ENCODE results near the gene TCERG1. TPM values are rescaled to one million over a fixed set of nuclear protein-coding genes. Genes with fewer than 3 reads are reported as not detected.

The TCERG1 gene
- total RNA-seq, 1 experiment from 2014 or later, result 75.9 TPM

- Histone ChIP-seq H3K9me2 (ENCODE audit: insufficient read depth) (no peaks in the 10 kb centered on the region), H3K9me3 (ENCODE audit: insufficient read depth, low read depth) (no peaks in the 10 kb centered on the region), H3K4me2 (no peak overlapping the region), H3K4me3 (no peak overlapping the region), H2AFZ (no peak overlapping the region), H3K27ac (no peak overlapping the region), H3F3A (ENCODE audit: insufficient read depth, low read depth) (no peaks in the 10 kb centered on the region), H4K20me1 (ENCODE audit: insufficient read depth) (no peaks in the 10 kb centered on the region), H3K27me3 (ENCODE audit: insufficient read depth, low read depth) (0 out of 2 replicates have a peak, but pooled peaks cover 3% of the 10 kb centered on the region), H3K36me3 (ENCODE audit: low read depth) (no peaks in the 10 kb centered on the region), H3K79me2 (ENCODE audit: low read depth) (no peaks in the 10 kb centered on the region), H3K4me1 (replicated peaks; ENCODE audit: insufficient read depth) (no peaks in the 10 kb centered on the region)
- intact Hi-C loops (cut with micrococcal nuclease; ENCODE audit: unreplicated experiment), result loop anchor here (5.0 kb wide), 1 partner anchor 1033 kb away; no protein-coding TSS in a partner anchor
- no peak for DNase-seq
- ChIA-PET POLR2A (ENCODE audit: unreplicated experiment) (no interaction called here), CTCF (no interaction called here)
- BruUV-seq (replicated peaks), result no TSS peak
- TF ChIP-seq, protein P1, sequence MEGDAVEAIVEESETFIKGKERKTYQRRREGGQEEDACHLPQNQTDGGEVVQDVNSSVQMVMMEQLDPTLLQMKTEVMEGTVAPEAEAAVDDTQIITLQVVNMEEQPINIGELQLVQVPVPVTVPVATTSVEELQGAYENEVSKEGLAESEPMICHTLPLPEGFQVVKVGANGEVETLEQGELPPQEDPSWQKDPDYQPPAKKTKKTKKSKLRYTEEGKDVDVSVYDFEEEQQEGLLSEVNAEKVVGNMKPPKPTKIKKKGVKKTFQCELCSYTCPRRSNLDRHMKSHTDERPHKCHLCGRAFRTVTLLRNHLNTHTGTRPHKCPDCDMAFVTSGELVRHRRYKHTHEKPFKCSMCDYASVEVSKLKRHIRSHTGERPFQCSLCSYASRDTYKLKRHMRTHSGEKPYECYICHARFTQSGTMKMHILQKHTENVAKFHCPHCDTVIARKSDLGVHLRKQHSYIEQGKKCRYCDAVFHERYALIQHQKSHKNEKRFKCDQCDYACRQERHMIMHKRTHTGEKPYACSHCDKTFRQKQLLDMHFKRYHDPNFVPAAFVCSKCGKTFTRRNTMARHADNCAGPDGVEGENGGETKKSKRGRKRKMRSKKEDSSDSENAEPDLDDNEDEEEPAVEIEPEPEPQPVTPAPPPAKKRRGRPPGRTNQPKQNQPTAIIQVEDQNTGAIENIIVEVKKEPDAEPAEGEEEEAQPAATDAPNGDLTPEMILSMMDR (conservative IDR thresholded peaks at IDR 0.05), result no peak
- TF ChIP-seq EZH2 (IDR thresholded peaks at IDR 0.05; ENCODE audit: low read depth), result no peak
These were observed 97.1 kb downstream of the TCERG1 start for GRCh38 chr5:146544232-146544631.

DNA sequence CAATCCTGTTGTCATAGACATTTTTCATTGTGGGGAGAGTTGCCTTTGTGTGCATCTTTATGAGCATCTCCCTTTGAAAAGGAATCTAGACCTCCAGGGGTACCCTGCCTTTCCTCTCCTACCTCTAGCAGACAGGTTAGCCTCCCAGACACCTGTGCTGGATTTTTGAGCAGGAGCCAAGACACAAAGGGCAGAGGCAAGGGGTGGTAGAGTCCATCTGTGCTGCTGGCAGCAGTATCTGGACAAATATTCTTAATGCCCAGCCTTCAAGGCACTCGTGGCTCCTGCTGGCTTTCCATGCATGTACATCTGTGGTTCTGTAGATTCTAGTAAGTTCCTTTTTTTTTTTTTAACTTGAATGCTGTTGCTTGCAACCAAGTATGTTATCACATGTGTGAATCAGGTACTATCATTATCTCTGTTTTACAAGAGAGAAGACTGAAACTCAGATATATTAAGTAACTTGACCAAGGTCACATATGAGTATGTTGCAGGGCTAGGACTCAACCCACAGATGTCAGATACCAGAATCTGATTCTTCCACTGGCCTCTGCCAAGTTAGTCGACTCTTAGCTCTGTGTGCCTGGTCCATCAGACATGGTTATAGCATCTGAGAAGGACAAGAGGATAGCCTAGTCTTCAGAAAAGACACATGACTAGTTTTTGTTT, 101.8 kb downstream of the TCERG1 start:
- TF ChIP-seq, protein P1 (conservative IDR thresholded peaks at IDR 0.05), result no peak
- TF ChIP-seq EZH2 (IDR thresholded peaks at IDR 0.05; ENCODE audit: low read depth), result no peak
- no TSS peak for BruUV-seq (replicated peaks)
- Histone ChIP-seq H3K9me3 (ENCODE audit: insufficient read depth, low read depth) (no peaks in the 10 kb centered on the region), H3K27me3 (ENCODE audit: insufficient read depth, low read depth) (peaks cover 17% of the 10 kb centered on the region), H3K9me2 (ENCODE audit: insufficient read depth) (no peaks in the 10 kb centered on the region), H3F3A (ENCODE audit: insufficient read depth, low read depth) (no peaks in the 10 kb centered on the region), H3K36me3 (ENCODE audit: low read depth) (no peaks in the 10 kb centered on the region), H3K79me2 (ENCODE audit: low read depth) (no peaks in the 10 kb centered on the region), H3K27ac (no peak overlapping the region), H3K4me2 (no peak overlapping the region), H4K20me1 (ENCODE audit: insufficient read depth) (no peaks in the 10 kb centered on the region), H3K4me3 (no peak overlapping the region), H2AFZ (no peak overlapping the region), H3K4me1 (replicated peaks; ENCODE audit: insufficient read depth) (no peaks in the 10 kb centered on the region)
- intact Hi-C loops (cut with micrococcal nuclease; ENCODE audit: unreplicated experiment), result no loop called here
- no peak for DNase-seq
- CTCF ChIA-PET, result no interaction called here
- POLR2A ChIA-PET (ENCODE audit: unreplicated experiment), result no interaction called here

DNA sequence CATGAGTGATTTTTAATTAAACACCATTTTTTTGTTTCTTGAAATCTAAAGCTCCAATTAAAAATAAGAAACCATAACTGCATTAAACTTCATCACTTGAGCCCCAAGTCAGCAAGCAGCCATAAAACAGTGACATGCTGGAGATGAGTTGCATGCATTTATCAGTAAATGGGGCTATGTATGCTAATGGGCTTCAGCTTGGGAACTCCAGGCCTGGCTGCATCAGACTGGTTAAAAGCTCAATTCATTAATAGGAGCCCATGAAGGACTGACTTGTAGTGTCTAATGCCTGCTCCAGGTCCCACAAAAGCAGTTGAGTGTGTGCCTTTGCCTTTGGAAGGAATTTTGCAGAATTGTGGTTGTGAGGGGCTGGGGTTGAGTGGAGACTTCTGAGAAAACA, 102.5 kb downstream of the TCERG1 start:
- H3F3A ChIP-seq (ENCODE audit: insufficient read depth, low read depth), result no peaks in the 10 kb centered on the region
- intact Hi-C loops (cut with micrococcal nuclease; ENCODE audit: unreplicated experiment), result no loop called here
- H3K9me3 ChIP-seq (ENCODE audit: insufficient read depth, low read depth), result no peaks in the 10 kb centered on the region
- H3K4me2 ChIP-seq, result no peak overlapping the region
- ChIA-PET CTCF (no interaction called here), POLR2A (ENCODE audit: unreplicated experiment) (no interaction called here)
- no peak overlapping the region for H3K27ac ChIP-seq
- no peaks in the 10 kb centered on the region for H3K9me2 ChIP-seq (ENCODE audit: insufficient read depth)
- peaks cover 17% of the 10 kb centered on the region for H3K27me3 ChIP-seq (ENCODE audit: insufficient read depth, low read depth)
- no TSS peak for BruUV-seq (replicated peaks)
- H2AFZ ChIP-seq, result no peak overlapping the region
- H3K36me3 ChIP-seq (ENCODE audit: low read depth), result no peaks in the 10 kb centered on the region
- no peaks in the 10 kb centered on the region for H3K79me2 ChIP-seq (ENCODE audit: low read depth)
- H4K20me1 ChIP-seq (ENCODE audit: insufficient read depth), result no peaks in the 10 kb centered on the region
- no peak for DNase-seq
- TF ChIP-seq, protein P1 (conservative IDR thresholded peaks at IDR 0.05), result no peak
- no peak for TF ChIP-seq EZH2 (IDR thresholded peaks at IDR 0.05; ENCODE audit: low read depth)
- no peaks in the 10 kb centered on the region for H3K4me1 ChIP-seq (replicated peaks; ENCODE audit: insufficient read depth)
- H3K4me3 ChIP-seq, result no peak overlapping the region
